Fibroblast of pulmonary artery (primary cell): Measurements from ENCODE around the gene GRK6.

Experiments
- DNase-seq: peaks from one replicate; pipeline ENCODE4 v3.0.0-alpha.2; 2010; ENCODE audit warnings: low read depth
- H3K4me3 ChIP-seq: replicated peaks from 2 replicates; pipeline ENCODE4 v1.5.1; 2011; ENCODE audit warnings: low read depth, mild to moderate bottlenecking, control low read depth, low read length, moderate library complexity
- CTCF ChIP-seq: IDR thresholded peaks from 2 replicates; pipeline ENCODE4 v1.5.1; 2011; ENCODE audit warnings: mild to moderate bottlenecking, control low read depth, low read length, inconsistent platforms; ENCODE audit errors: missing control alignments

The GRK6 gene

GRCh38 chr5:177455661-177456590 is 29.4 kb downstream of the GRK6 start:
- H3K4me3 ChIP-seq: peak overlapping the region; percentile 46
- DNase-seq: peak; percentile 90
- peak; percentile 84 for TF ChIP-seq CTCF

- TF ChIP-seq CTCF: no peak
- no peak overlapping the region for H3K4me3 ChIP-seq
- no peak for DNase-seq
Observed at GRCh38 chr5:177456591-177456964, 30.1 kb downstream of the GRK6 start.

GRCh38 chr5:177456976-177457851 is 30.7 kb downstream of the GRK6 start:
- no peak overlapping the region for H3K4me3 ChIP-seq
- peak; percentile 97 for DNase-seq

GRCh38 chr5:177457852-177458681 is 31.6 kb downstream of the GRK6 start:
- no peak for TF ChIP-seq CTCF
- DNase-seq: no peak
- H3K4me3 ChIP-seq: no peak overlapping the region

More at GRCh38 chr5:177456976-177457851, 30.7 kb downstream of the GRK6 start:
- peak; percentile 63 for TF ChIP-seq CTCF

GRCh38 chr5:177458912-177459350 is 32.5 kb downstream of the GRK6 start:
- DNase-seq: no peak
- H3K4me3 ChIP-seq: no peak overlapping the region
- TF ChIP-seq CTCF: no peak

- H3K4me3 ChIP-seq: no peak overlapping the region
- no peak for DNase-seq
- TF ChIP-seq CTCF: no peak
Observed at GRCh38 chr5:177459357-177459756, 32.9 kb downstream of the GRK6 start.
